ENCODE data around the gene CACNG7. TPM values are rescaled to one million over a fixed set of nuclear protein-coding genes. Genes with fewer than 3 reads are reported as not detected.

The CACNG7 gene
- total RNA-seq, 2 donors from 2014 or later: not detected

GRCh38 chr19:53927739-53928138, 18.7 kb downstream of the CACNG7 start:
- H3K4me3 ChIP-seq: no peak overlapping the region
- H3K27me3 ChIP-seq: no peaks in the 10 kb centered on the region
- H3K9me3 ChIP-seq: no peaks in the 10 kb centered on the region
- no peaks in the 10 kb centered on the region for H3K36me3 ChIP-seq
- H3K27ac ChIP-seq: no peak overlapping the region
- TF ChIP-seq CTCF (IDR thresholded peaks at IDR 0.05): no peak
- no peak for DNase-seq (ENCODE audit: low spot score)
- H3K4me1 ChIP-seq: no peaks in the 10 kb centered on the region

- no peak for DNase-seq (ENCODE audit: low spot score)
- no peak overlapping the region for H3K4me3 ChIP-seq
- no peak for TF ChIP-seq CTCF (IDR thresholded peaks at IDR 0.05)
- H3K27ac ChIP-seq: no peak overlapping the region
- H3K27me3 ChIP-seq: no peaks in the 10 kb centered on the region
- no peaks in the 10 kb centered on the region for H3K36me3 ChIP-seq
- no peaks in the 10 kb centered on the region for H3K9me3 ChIP-seq
- no peaks in the 10 kb centered on the region for H3K4me1 ChIP-seq
Measured at GRCh38 chr19:53936029-53936428, 27.0 kb downstream of the CACNG7 start.

- no peak for TF ChIP-seq CTCF (IDR thresholded peaks at IDR 0.05)
- H3K36me3 ChIP-seq: no peaks in the 10 kb centered on the region
- H3K27ac ChIP-seq: no peak overlapping the region
- H3K4me3 ChIP-seq: no peak overlapping the region
- no peaks in the 10 kb centered on the region for H3K9me3 ChIP-seq
- H3K4me1 ChIP-seq: no peaks in the 10 kb centered on the region
- no peak for DNase-seq (ENCODE audit: low spot score)
- peaks cover 4 to 12% of the 10 kb centered on the region in 2 donors for H3K27me3 ChIP-seq
Measured at GRCh38 chr19:53942001-53942786, 33.1 kb downstream of the CACNG7 start.

- Histone ChIP-seq H3K4me1 (no peaks in the 10 kb centered on the region), H3K36me3 (no peaks in the 10 kb centered on the region), H3K4me3 (no peak overlapping the region), H3K27me3 (peaks cover 4 to 12% of the 10 kb centered on the region in 2 donors), H3K27ac (no peak overlapping the region), H3K9me3 (no peaks in the 10 kb centered on the region)
- no peak for DNase-seq (ENCODE audit: low spot score)
- TF ChIP-seq CTCF (IDR thresholded peaks at IDR 0.05): no peak
Measured at GRCh38 chr19:53944416-53944815, 35.3 kb downstream of the CACNG7 start.

- no peak for TF ChIP-seq CTCF (IDR thresholded peaks at IDR 0.05)
- Histone ChIP-seq H3K4me3 (no peak overlapping the region), H3K27ac (no peak overlapping the region), H3K4me1 (no peaks in the 10 kb centered on the region), H3K27me3 (peaks cover 4 to 12% of the 10 kb centered on the region in 2 donors), H3K36me3 (no peaks in the 10 kb centered on the region), H3K9me3 (no peaks in the 10 kb centered on the region)
- no peak for DNase-seq (ENCODE audit: low spot score)
Measured at GRCh38 chr19:53944933-53945332, 35.9 kb downstream of the CACNG7 start.

GRCh38 chr19:53945441-53945840, 36.4 kb downstream of the CACNG7 start:
- Histone ChIP-seq H3K36me3 (no peaks in the 10 kb centered on the region), H3K4me3 (no peak overlapping the region), H3K9me3 (no peaks in the 10 kb centered on the region), H3K27me3 (peaks cover 4 to 12% of the 10 kb centered on the region in 2 donors), H3K4me1 (no peaks in the 10 kb centered on the region), H3K27ac (no peak overlapping the region)
- no peak for DNase-seq (ENCODE audit: low spot score)
- TF ChIP-seq CTCF (IDR thresholded peaks at IDR 0.05): no peak
